ENCODE data around the gene GTF2A2.
"Not testable (repeated sequence)": the region's sequence is repeated elsewhere in the genome, so short reads cannot be mapped to it uniquely, and the experiment has no call there.

GTF2A2 gene

GRCh38 chr15:59656897-59657634 lies at the start of gene GTF2A2:
TSS of gene GTF2A2 (minus strand) at chr15:59657515. CDS start at chr15:59652277, 5,238 bp downstream.
- Histone ChIP-seq H3K9me3 (peaks cover 7% of the 10 kb centered on the region; the same call in 1 of the 2 replicates), H3K27me3 (ENCODE audit: low read depth) (no peaks in the 10 kb centered on the region), H3K4me3 (peak within 1 kb of the TSS; percentile 80), H3K36me3 (replicated peaks) (peaks cover 40% of the 10 kb centered on the region), H3K4me1 (peaks cover 6% of the 10 kb centered on the region)
- in situ Hi-C loops (cut with MboI; ENCODE audit: low sequenced_read_pairs), result no loop called here
- DNase-seq (ENCODE audit: low spot score in 2 of 2), result peak; percentile 92 to 98

GRCh38 chr15:59703979-59704796 lies 46.9 kb upstream of the GTF2A2 start:
- Histone ChIP-seq H3K36me3 (replicated peaks) (no peaks in the 10 kb centered on the region), H3K4me1 (no peaks in the 10 kb centered on the region), H3K9me3 (no peaks in the 10 kb centered on the region), H3K27me3 (ENCODE audit: low read depth) (peaks cover 34% of the 10 kb centered on the region), H3K4me3 (no peak overlapping the region)
- DNase-seq (ENCODE audit: low spot score in 2 of 2), result no peak
- in situ Hi-C loops (cut with MboI; ENCODE audit: low sequenced_read_pairs), result no loop called here

GRCh38 chr15:59702351-59702750 lies 45.0 kb upstream of the GTF2A2 start:
- Histone ChIP-seq H3K4me3 (no peak overlapping the region), H3K9me3 (no peaks in the 10 kb centered on the region), H3K27me3 (ENCODE audit: low read depth) (peaks cover 34% of the 10 kb centered on the region), H3K36me3 (replicated peaks) (no peaks in the 10 kb centered on the region), H3K4me1 (no peaks in the 10 kb centered on the region)
- DNase-seq (ENCODE audit: low spot score in 2 of 2), result no peak
- in situ Hi-C loops (cut with MboI; ENCODE audit: low sequenced_read_pairs), result no loop called here

- no peak for DNase-seq (ENCODE audit: low spot score in 2 of 2)
- H3K9me3 ChIP-seq, result no peaks in the 10 kb centered on the region
- in situ Hi-C loops (cut with MboI; ENCODE audit: low sequenced_read_pairs), result no loop called here
- no peak overlapping the region for H3K4me3 ChIP-seq
- peaks cover 34% of the 10 kb centered on the region for H3K27me3 ChIP-seq (ENCODE audit: low read depth)
- no peaks in the 10 kb centered on the region for H3K36me3 ChIP-seq (replicated peaks)
- H3K4me1 ChIP-seq, result no peaks in the 10 kb centered on the region
Measured at GRCh38 chr15:59701880-59702279, 44.6 kb upstream of the GTF2A2 start.

- H3K27me3 ChIP-seq (ENCODE audit: low read depth), result peaks cover 28% of the 10 kb centered on the region
- in situ Hi-C loops (cut with MboI; ENCODE audit: low sequenced_read_pairs), result no loop called here
- H3K9me3 ChIP-seq, result no peaks in the 10 kb centered on the region
- no peaks in the 10 kb centered on the region for H3K4me1 ChIP-seq
- H3K36me3 ChIP-seq (replicated peaks), result no peaks in the 10 kb centered on the region
- no peak overlapping the region for H3K4me3 ChIP-seq
- DNase-seq (ENCODE audit: low spot score in 2 of 2), result no peak
Measured at GRCh38 chr15:59699810-59700431, 42.6 kb upstream of the GTF2A2 start.

DNA sequence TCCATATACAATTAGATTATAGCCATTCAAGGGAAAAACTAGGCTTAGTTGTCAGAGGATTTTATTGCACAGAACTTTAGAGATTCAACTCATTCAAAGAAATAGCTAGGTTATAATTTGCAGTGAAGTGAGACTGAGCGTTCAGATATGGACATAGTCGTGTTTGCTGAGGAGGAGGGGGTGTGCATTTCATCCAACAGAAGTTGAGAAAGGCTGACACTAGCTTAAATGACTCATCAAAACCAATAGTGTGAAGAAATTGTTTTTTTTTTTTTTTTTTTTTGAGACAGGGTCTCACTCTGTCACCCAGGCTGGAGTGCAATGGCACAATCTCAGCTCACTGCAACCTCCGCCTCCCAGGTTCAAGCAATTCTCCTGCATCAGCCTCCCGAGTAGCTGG lies 40.8 kb upstream of the GTF2A2 start:
- H3K4me3 ChIP-seq; in situ Hi-C loops (cut with MboI; ENCODE audit: low sequenced_read_pairs); H3K9me3 ChIP-seq; H3K36me3 ChIP-seq (replicated peaks); H3K4me1 ChIP-seq; DNase-seq (ENCODE audit: low spot score in 2 of 2): not testable (repeated sequence)
- peaks cover 21% of the 10 kb centered on the region for H3K27me3 ChIP-seq (ENCODE audit: low read depth)

DNA sequence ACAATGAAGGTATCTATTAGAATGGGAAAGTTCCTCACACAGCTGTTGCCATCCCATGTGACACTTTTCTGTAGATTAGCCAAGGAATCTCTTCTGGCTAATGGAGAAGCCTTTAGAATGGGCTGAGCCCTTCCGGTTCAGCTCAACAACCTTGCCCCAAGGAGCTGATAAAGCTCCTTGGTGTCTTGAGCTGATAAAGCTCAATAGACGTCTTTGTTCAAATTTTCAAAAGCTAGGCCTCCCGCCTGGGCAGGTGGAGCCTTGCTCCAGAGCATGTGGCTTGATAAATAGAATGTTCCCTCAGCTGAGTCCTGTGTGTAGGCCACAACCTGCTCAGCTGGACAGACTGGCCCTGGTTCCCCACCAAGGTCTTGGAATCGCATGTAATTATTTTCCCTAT lies 39.0 kb upstream of the GTF2A2 start:
- Histone ChIP-seq H3K4me3 (no peak overlapping the region), H3K9me3 (no peaks in the 10 kb centered on the region), H3K27me3 (ENCODE audit: low read depth) (peaks cover 13% of the 10 kb centered on the region; the same call in 1 of the 2 replicates), H3K4me1 (no peaks in the 10 kb centered on the region), H3K36me3 (replicated peaks) (no peaks in the 10 kb centered on the region)
- in situ Hi-C loops (cut with MboI; ENCODE audit: low sequenced_read_pairs), result no loop called here
- no peak for DNase-seq (ENCODE audit: low spot score in 2 of 2)

GRCh38 chr15:59694779-59695178 lies 37.5 kb upstream of the GTF2A2 start:
- Histone ChIP-seq H3K9me3 (no peaks in the 10 kb centered on the region), H3K27me3 (ENCODE audit: low read depth) (peaks cover 6% of the 10 kb centered on the region; the same call in 1 of the 2 replicates), H3K4me3 (no peak overlapping the region), H3K36me3 (replicated peaks) (no peaks in the 10 kb centered on the region), H3K4me1 (no peaks in the 10 kb centered on the region)
- no peak for DNase-seq (ENCODE audit: low spot score in 2 of 2)
- in situ Hi-C loops (cut with MboI; ENCODE audit: low sequenced_read_pairs), result no loop called here

DNA sequence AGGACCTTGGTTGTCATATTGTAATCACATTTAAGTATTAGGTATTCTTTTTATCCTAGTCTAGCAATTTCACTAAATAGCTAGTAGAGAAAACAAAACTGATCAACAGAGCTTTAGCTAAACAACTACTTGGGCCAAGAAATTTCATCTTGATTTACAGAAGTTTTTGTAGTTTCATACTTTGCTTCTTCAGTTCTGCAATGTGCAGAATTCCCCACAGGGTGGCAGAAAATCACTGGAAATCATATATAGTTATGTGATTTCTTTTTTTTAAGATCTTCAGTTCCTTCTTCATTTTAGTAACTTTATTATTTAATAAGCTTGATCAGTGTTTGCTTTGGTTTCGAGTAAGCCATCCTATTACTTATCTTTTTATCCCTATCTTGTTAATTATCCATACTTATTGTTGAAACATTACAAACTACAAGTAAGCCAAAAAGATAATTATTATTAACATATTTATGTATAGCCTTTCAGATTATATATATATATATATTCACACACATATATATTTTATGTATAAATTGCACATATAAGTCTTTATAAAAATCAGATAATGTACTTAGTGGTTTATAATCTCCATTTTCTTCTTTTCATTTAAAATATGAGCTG lies 34.0 kb upstream of the GTF2A2 start:
- H3K4me1 ChIP-seq, result no peaks in the 10 kb centered on the region; the same call in none of the 2 replicates
- no peak overlapping the region for H3K4me3 ChIP-seq
- H3K36me3 ChIP-seq (replicated peaks), result peaks cover 7% of the 10 kb centered on the region; the same call in 1 of the 2 replicates
- no peaks in the 10 kb centered on the region for H3K27me3 ChIP-seq (ENCODE audit: low read depth)
- in situ Hi-C loops (cut with MboI; ENCODE audit: low sequenced_read_pairs), result no loop called here
- peak; percentile 32 to 50 for DNase-seq (ENCODE audit: low spot score in 2 of 2)
- no peaks in the 10 kb centered on the region for H3K9me3 ChIP-seq

DNA sequence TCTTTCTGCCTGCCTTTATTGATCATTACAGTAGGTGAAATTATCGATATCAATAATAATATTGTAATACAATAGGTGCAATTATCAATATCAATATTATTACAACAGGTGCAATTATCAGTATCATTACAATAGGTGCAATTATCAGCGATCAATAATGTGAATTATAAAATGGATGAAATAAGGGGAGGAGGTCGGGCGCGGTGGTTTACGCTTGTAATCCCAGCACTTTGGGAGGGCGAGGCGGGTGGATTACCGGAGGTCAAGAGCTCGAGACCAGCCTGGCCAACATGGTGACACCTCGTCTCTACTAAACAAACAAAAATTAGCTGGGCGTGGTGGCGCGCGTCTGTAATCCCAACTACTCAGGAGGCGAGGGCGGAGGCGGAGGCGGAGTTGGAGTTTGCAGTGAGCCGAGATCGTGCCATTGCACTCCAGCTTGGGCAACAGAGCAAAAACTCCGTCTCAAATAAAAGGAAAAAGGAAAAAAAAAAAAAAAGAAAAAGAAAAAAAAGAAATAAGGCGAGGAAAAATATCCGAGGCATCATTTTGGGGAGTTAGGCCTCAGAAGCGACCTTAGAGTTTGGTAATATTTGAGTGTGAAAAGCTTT lies 32.4 kb upstream of the GTF2A2 start:
- H3K4me1 ChIP-seq, result no peaks in the 10 kb centered on the region; the same call in none of the 2 replicates
- H3K4me3 ChIP-seq, result peak overlapping the region; percentile 96
- H3K36me3 ChIP-seq (replicated peaks), result peaks cover 14% of the 10 kb centered on the region
- H3K9me3 ChIP-seq, result no peaks in the 10 kb centered on the region
- in situ Hi-C loops (cut with MboI; ENCODE audit: low sequenced_read_pairs), result no loop called here
- H3K27me3 ChIP-seq (ENCODE audit: low read depth), result no peaks in the 10 kb centered on the region
- DNase-seq (ENCODE audit: low spot score in 2 of 2), result peak; percentile 39 to 87

- Histone ChIP-seq H3K9me3 (no peaks in the 10 kb centered on the region), H3K36me3 (replicated peaks) (peaks cover 14% of the 10 kb centered on the region), H3K4me3 (peak within 1 kb of the TSS; percentile 96), H3K27me3 (ENCODE audit: low read depth) (no peaks in the 10 kb centered on the region), H3K4me1 (no peaks in the 10 kb centered on the region; the same call in none of the 2 replicates)
- peak; percentile 94 to 99 for DNase-seq (ENCODE audit: low spot score in 2 of 2)
- in situ Hi-C loops (cut with MboI; ENCODE audit: low sequenced_read_pairs), result no loop called here
Measured at GRCh38 chr15:59688782-59689625, 31.7 kb upstream of the GTF2A2 start, which contains the start of gene BNIP2. TSS of gene BNIP2 (minus strand) at chr15:59689320. CDS start at chr15:59682457, 6,863 bp downstream.

DNA sequence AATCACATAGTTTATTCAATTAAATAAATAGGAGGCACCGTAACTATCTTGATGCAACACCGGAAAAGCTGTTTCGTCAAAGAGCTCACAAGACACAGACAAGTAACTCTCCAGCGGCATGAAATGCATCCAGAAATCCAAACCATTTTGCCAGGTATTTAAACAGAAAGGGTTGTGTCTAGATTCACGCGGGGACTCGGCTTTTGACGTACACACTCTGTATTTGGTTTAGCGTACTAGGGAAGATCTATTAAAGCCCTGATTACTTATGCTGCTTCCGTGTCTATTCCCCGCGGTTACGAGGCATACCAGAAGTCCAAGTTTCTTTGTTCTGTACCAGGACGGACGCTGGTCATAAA lies 31.1 kb upstream of the GTF2A2 start:
- Histone ChIP-seq H3K36me3 (replicated peaks) (peaks cover 14% of the 10 kb centered on the region), H3K9me3 (no peaks in the 10 kb centered on the region), H3K27me3 (ENCODE audit: low read depth) (no peaks in the 10 kb centered on the region), H3K4me1 (no peaks in the 10 kb centered on the region; the same call in none of the 2 replicates), H3K4me3 (peak overlapping the region; percentile 96)
- in situ Hi-C loops (cut with MboI; ENCODE audit: low sequenced_read_pairs), result no loop called here
- DNase-seq (ENCODE audit: low spot score in 2 of 2), result peak in 1 of 2 experiments; percentile 36
